C4-2B (cell line): Measurements from ENCODE around the gene RAB40C.
A peak's percentile ranks its signal among the peaks of the same experiment; 100 is the strongest.

ENCODE experiments used
- H3K27ac ChIP-seq: fragments of 450-650 bp; 2 replicates; pipeline ENCODE4 v1.5.1; 2017
- CTCF ChIP-seq: fragments of 450-650 bp; conservative IDR thresholded peaks from 2 replicates; pipeline ENCODE4 v1.5.1; 2017; ENCODE audit warnings: mild to moderate bottlenecking
- ZFX ChIP-seq: fragments of 450-650 bp; IDR thresholded peaks from 2 replicates; pipeline ENCODE4 v1.6.1; 2017

Gene RAB40C

GRCh38 chr16:668519-669171 is 78.8 kb downstream of the RAB40C start:
- peak overlapping the region; percentile 100 for H3K27ac ChIP-seq

GRCh38 chr16:669666-670065 is 79.8 kb downstream of the RAB40C start:
- H3K27ac ChIP-seq = no peak overlapping the region; the same call in 1 of the 2 replicates
- no peak for TF ChIP-seq ZFX
- TF ChIP-seq CTCF = no peak

More at GRCh38 chr16:668519-669171, 78.8 kb downstream of the RAB40C start:
- no peak for TF ChIP-seq CTCF

- no peak overlapping the region for H3K27ac ChIP-seq
- TF ChIP-seq CTCF = no peak
- TF ChIP-seq ZFX = no peak
Measured at GRCh38 chr16:670485-671352, 80.9 kb downstream of the RAB40C start.

- no peak overlapping the region for H3K27ac ChIP-seq
- no peak for TF ChIP-seq ZFX
- no peak for TF ChIP-seq CTCF
Measured at GRCh38 chr16:671353-672131, 81.7 kb downstream of the RAB40C start.

- no peak overlapping the region for H3K27ac ChIP-seq
- TF ChIP-seq CTCF = no peak
- no peak for TF ChIP-seq ZFX
Measured at GRCh38 chr16:672371-672770, 82.5 kb downstream of the RAB40C start.

- no peak overlapping the region for H3K27ac ChIP-seq
- no peak for TF ChIP-seq CTCF
- no peak for TF ChIP-seq ZFX
Measured at GRCh38 chr16:672851-673250, 83.0 kb downstream of the RAB40C start.
